MCF 10A (cell line): ENCODE data around the gene PDHA1. TPM values are rescaled to one million over a fixed set of nuclear protein-coding genes. Genes with fewer than 3 reads are reported as not detected.

ENCODE experiments used
- BruUV-seq: library from RNA; stranded (reverse); fragments of 400-500 nt; replicated peaks from 2 replicates; lab custom pipeline; 2021; lab: Mats Ljungman, UMichigan
- CTCF ChIA-PET: fragments of 300-600 bp; sonication (Branson Sonifier 250); formaldehyde crosslinking; extraction: SDS; loops from one replicate; lab custom pipeline; 2021; ENCODE audit warnings: antibody characterized with exemption, inconsistent platforms; lab: Yijun Ruan, JAX
- POLR2A ChIA-PET: fragments of 300-600, 350-650 bp; sonication (Branson Sonifier 250); formaldehyde crosslinking; extraction: SDS; loops from one replicate; lab custom pipeline; 2020; ENCODE audit warnings: antibody characterized with exemption, inconsistent platforms; lab: Yijun Ruan, JAX
- DNase-seq: peaks from one replicate; pipeline ENCODE4 v3.0.0-alpha.2; 2018; ENCODE audit not compliant: unreplicated experiment
- H3K27ac Mint-ChIP-seq: one replicate; pipeline ENCODE4 v1.8.0; 2022; ENCODE audit warnings: mild to moderate bottlenecking, low read depth, mixed read lengths; ENCODE audit not compliant: unreplicated experiment
- H3K27me3 Mint-ChIP-seq: one replicate; pipeline ENCODE4 v1.8.0; 2022; ENCODE audit warnings: mixed read lengths; ENCODE audit not compliant: insufficient read depth, unreplicated experiment
- H3K36me3 Mint-ChIP-seq: one replicate; pipeline ENCODE4 v1.8.0; 2022; ENCODE audit warnings: mild to moderate bottlenecking, moderate library complexity, mixed read lengths; ENCODE audit not compliant: insufficient read depth, unreplicated experiment
- H3K4me1 Mint-ChIP-seq: one replicate; pipeline ENCODE4 v1.8.0; 2022; ENCODE audit warnings: mixed read lengths; ENCODE audit not compliant: insufficient read depth, unreplicated experiment
- H3K4me3 Mint-ChIP-seq: one replicate; pipeline ENCODE4 v1.8.0; 2022; ENCODE audit warnings: mild to moderate bottlenecking, moderate library complexity, mixed read lengths; ENCODE audit not compliant: unreplicated experiment
- H3K9me3 Mint-ChIP-seq: one replicate; pipeline ENCODE4 v1.8.0; 2022; ENCODE audit warnings: mixed read lengths; ENCODE audit not compliant: unreplicated experiment
- CTCF ChIP-seq: fragments of 200-600 bp; IDR thresholded peaks from one replicate; pipeline ENCODE4 v1.8.0; 2022; ENCODE audit warnings: antibody characterized with exemption, mild to moderate bottlenecking; ENCODE audit not compliant: unreplicated experiment
- intact Hi-C: fragments of 100-400 bp; cut with micrococcal nuclease; formaldehyde crosslinking; loops from 2 replicates; pipeline ENCODE4 v1.14.1; 2022
- total RNA-seq: library from RNA; stranded (reverse); gene quantifications from 2 replicates; pipeline ENCODE4 v1.2.3, GENCODE V29; 2022

PDHA1 gene
- total RNA-seq, 1 experiment from 2014 or later, result 220 TPM

GRCh38 chrX:19372547-19373331 lies 29.0 kb downstream of the PDHA1 start:
- H3K27me3 Mint-ChIP-seq, result no peaks in the 10 kb centered on the region
- POLR2A ChIA-PET, result interaction anchor here (0.6 to 1.0 kb wide), 2 partner anchors 163 to 194 kb away, joined by 3 to 4 read pairs; no protein-coding TSS in a partner anchor
- no peaks in the 10 kb centered on the region for H3K9me3 Mint-ChIP-seq
- BruUV-seq, result no TSS peak
- DNase-seq, result no peak
- peak overlapping the region; percentile 35 for H3K27ac Mint-ChIP-seq
- CTCF ChIA-PET, result interaction anchor here (0.6 to 2.9 kb wide), 20 partner anchors 10 to 1128 kb away, joined by 3 to 38 read pairs (median 4); no protein-coding TSS in a partner anchor
- TF ChIP-seq CTCF, result no peak
- H3K4me1 Mint-ChIP-seq, result no peaks in the 10 kb centered on the region
- peak overlapping the region; percentile 79 for H3K4me3 Mint-ChIP-seq
- H3K36me3 Mint-ChIP-seq, result no peaks in the 10 kb centered on the region
- intact Hi-C loops, result loop anchor here (1.0 to 5.0 kb wide), 3 partner anchors 163 to 530 kb away; no protein-coding TSS in a partner anchor

- no peak overlapping the region for H3K27ac Mint-ChIP-seq
- H3K36me3 Mint-ChIP-seq, result no peaks in the 10 kb centered on the region
- H3K4me1 Mint-ChIP-seq, result no peaks in the 10 kb centered on the region
- BruUV-seq, result no TSS peak
- TF ChIP-seq CTCF, result no peak
- DNase-seq, result no peak
- POLR2A ChIA-PET, result no interaction called here
- H3K4me3 Mint-ChIP-seq, result no peak overlapping the region
- CTCF ChIA-PET, result interaction anchor here (0.6 to 2.9 kb wide), 6 partner anchors 9 to 839 kb away, joined by 3 to 18 read pairs (median 6); no protein-coding TSS in a partner anchor
- H3K27me3 Mint-ChIP-seq, result no peaks in the 10 kb centered on the region
- H3K9me3 Mint-ChIP-seq, result no peaks in the 10 kb centered on the region
- intact Hi-C loops, result loop anchor here (2.0 to 5.0 kb wide), 2 partner anchors 515 to 529 kb away; no protein-coding TSS in a partner anchor
These were observed 29.7 kb downstream of the PDHA1 start for GRCh38 chrX:19373351-19373891.

GRCh38 chrX:19375546-19375945 lies 31.8 kb downstream of the PDHA1 start:
- Mint-ChIP-seq H3K36me3 (no peaks in the 10 kb centered on the region), H3K27ac (no peak overlapping the region), H3K4me3 (no peak overlapping the region), H3K27me3 (no peaks in the 10 kb centered on the region), H3K4me1 (no peaks in the 10 kb centered on the region), H3K9me3 (no peaks in the 10 kb centered on the region)
- ChIA-PET CTCF (interaction anchor here (0.7 to 2.3 kb wide), 4 partner anchors 8 to 160 kb away, joined by 3 to 11 read pairs (median 5); no protein-coding TSS in a partner anchor), POLR2A (no interaction called here)
- TF ChIP-seq CTCF, result no peak
- DNase-seq, result no peak
- BruUV-seq, result no TSS peak
- intact Hi-C loops, result no loop called here

GRCh38 chrX:19377799-19378198 lies 34.1 kb downstream of the PDHA1 start:
- H3K36me3 Mint-ChIP-seq, result no peaks in the 10 kb centered on the region
- no peaks in the 10 kb centered on the region for H3K9me3 Mint-ChIP-seq
- intact Hi-C loops, result no loop called here
- no TSS peak for BruUV-seq
- no peaks in the 10 kb centered on the region for H3K27me3 Mint-ChIP-seq
- no peak for TF ChIP-seq CTCF
- ChIA-PET CTCF (interaction anchor here (1.7 kb wide), 1 partner anchor 158 kb away, joined by 5 read pairs; no protein-coding TSS in a partner anchor), POLR2A (no interaction called here)
- no peak for DNase-seq
- H3K27ac Mint-ChIP-seq, result no peak overlapping the region
- H3K4me1 Mint-ChIP-seq, result no peaks in the 10 kb centered on the region
- H3K4me3 Mint-ChIP-seq, result no peak overlapping the region
